ENCODE results near the gene GPR152. TPM values are rescaled to one million over a fixed set of nuclear protein-coding genes. Genes with fewer than 3 reads are reported as not detected.

Gene GPR152
- polyA plus RNA-seq, 2 of the 4 experiments (the other 2 are of a cell fraction) = not detected

GRCh38 chr11:67453816-67454732, 1.5 kb upstream of the GPR152 start (continued):
- no peak for TF ChIP-seq HOXA7 (CRISPR knock-in tag; IDR thresholded peaks at IDR 0.05)
- TF ChIP-seq FOSB (CRISPR knock-in tag; IDR thresholded peaks at IDR 0.05) = no peak
- TF ChIP-seq BCL3 (IDR thresholded peaks at IDR 0.05) = no peak
- no peak for TF ChIP-seq HMGXB4 (CRISPR knock-in tag; IDR thresholded peaks at IDR 0.05; ENCODE audit: borderline replicate concordance)

- no peak for TF ChIP-seq RAD21 (conservative IDR thresholded peaks at IDR 0.05 in 1 of 2, IDR thresholded peaks at IDR 0.05 in 1 of 2)
- TF ChIP-seq HOXA7 (CRISPR knock-in tag; IDR thresholded peaks at IDR 0.05) = no peak
- no peak for TF ChIP-seq CEBPB (IDR thresholded peaks at IDR 0.05)
- no peak for TF ChIP-seq ATOH8 (CRISPR knock-in tag; IDR thresholded peaks at IDR 0.05; ENCODE audit: low read depth)
- no peak for TF ChIP-seq MYC (IDR thresholded peaks at IDR 0.05; ENCODE audit: borderline replicate concordance, low read length)
- no peak for TF ChIP-seq EHF (CRISPR knock-in tag; IDR thresholded peaks at IDR 0.05)
- TF ChIP-seq POLR2A (IDR thresholded peaks at IDR 0.05; ENCODE audit: low read length) = no peak
- TF ChIP-seq PBX3 (IDR thresholded peaks at IDR 0.05) = no peak
- no peak for TF ChIP-seq CHD4 (IDR thresholded peaks at IDR 0.05; ENCODE audit: borderline replicate concordance)
- no peak for TF ChIP-seq HMGXB4 (CRISPR knock-in tag; IDR thresholded peaks at IDR 0.05; ENCODE audit: borderline replicate concordance)
- no peak for TF ChIP-seq FOSL2 (IDR thresholded peaks at IDR 0.05)
- no peak for TF ChIP-seq FOSL2 (CRISPR knock-in tag; IDR thresholded peaks at IDR 0.05)
- TF ChIP-seq JUNB (IDR thresholded peaks at IDR 0.05) = no peak
- TF ChIP-seq KDM5A (IDR thresholded peaks at IDR 0.05) = no peak
- TF ChIP-seq CBX8 (IDR thresholded peaks at IDR 0.05) = no peak
- TF ChIP-seq HEYL (CRISPR knock-in tag; IDR thresholded peaks at IDR 0.05) = no peak
- TF ChIP-seq BHLHE40 (IDR thresholded peaks at IDR 0.05; ENCODE audit: low read depth, low read length) = no peak
- no peak for TF ChIP-seq EP300 (IDR thresholded peaks at IDR 0.05)
- no peak for TF ChIP-seq HOXB5 (CRISPR knock-in tag; IDR thresholded peaks at IDR 0.05)
- TF ChIP-seq JUN (IDR thresholded peaks at IDR 0.05) = no peak
- TF ChIP-seq CBX2 (IDR thresholded peaks at IDR 0.05; ENCODE audit: borderline replicate concordance, low read depth) = no peak
- WGBS (ENCODE audit: missing lambda C conversion rate) = 88% methylated on average over 14 of the region's 14 CpGs
- no peaks in the 10 kb centered on the region for H3K9me3 ChIP-seq
- ATAC-seq (no peak), FAIRE-seq (no peak), DNase-seq (ENCODE audit: low read depth in 1 of 2, low spot score in 1 of 2) (no peak)
- ChIA-PET CTCF (interaction anchor here (0.6 to 2.5 kb wide), 7 partner anchors 9 to 69 kb away, joined by 3 to 12 read pairs (median 4); no protein-coding TSS in a partner anchor), POLR2A (no interaction called here)
- no peak overlapping the region for H3K4me3 ChIP-seq
- H3K27ac ChIP-seq = no peak overlapping the region
- H3K4me1 ChIP-seq = no peaks in the 10 kb centered on the region
- H3K4me2 ChIP-seq = no peak overlapping the region
Measured at GRCh38 chr11:67451658-67451976, 912 bp downstream of the GPR152 start.

All from A549 (cell line).